AG09309 (cell line): Measurements from ENCODE around the gene RBMS3.
A peak's percentile ranks its signal among the peaks of the same experiment; 100 is the strongest.

Source experiments
- DNase-seq: peaks from one replicate; pipeline ENCODE4 v3.0.0-alpha.2; 2010; ENCODE audit warnings: low read depth
- H3K4me3 ChIP-seq: 2 replicates; pipeline ENCODE4 v1.5.1; 2011; ENCODE audit warnings: mild to moderate bottlenecking, low read depth, low read length, moderate library complexity; ENCODE audit not compliant: control insufficient read depth
- CTCF ChIP-seq: IDR thresholded peaks from 2 replicates; pipeline ENCODE4 v1.5.1; 2011; ENCODE audit warnings: mild to moderate bottlenecking, low read depth, low read length, inconsistent platforms; ENCODE audit not compliant: insufficient read depth, control insufficient read depth; ENCODE audit errors: missing control alignments

RBMS3 gene

GRCh38 chr3:29486917-29487316 is 206.0 kb downstream of the RBMS3 start:
- TF ChIP-seq CTCF = no peak
- no peak for DNase-seq
- no peak overlapping the region for H3K4me3 ChIP-seq

GRCh38 chr3:29488922-29489321 is 208.1 kb downstream of the RBMS3 start:
- TF ChIP-seq CTCF = no peak
- DNase-seq = no peak
- no peak overlapping the region for H3K4me3 ChIP-seq

GRCh38 chr3:29493109-29493508 is 212.2 kb downstream of the RBMS3 start:
- no peak for DNase-seq
- no peak overlapping the region for H3K4me3 ChIP-seq
- TF ChIP-seq CTCF = no peak

GRCh38 chr3:29494305-29495036 is 213.6 kb downstream of the RBMS3 start:
- peak; percentile 45 for DNase-seq
- TF ChIP-seq CTCF = no peak
- no peak overlapping the region for H3K4me3 ChIP-seq

GRCh38 chr3:29497282-29497681 is 216.4 kb downstream of the RBMS3 start:
- no peak for TF ChIP-seq CTCF
- DNase-seq = no peak
- H3K4me3 ChIP-seq = no peak overlapping the region

GRCh38 chr3:29502771-29503170 is 221.9 kb downstream of the RBMS3 start:
- no peak for TF ChIP-seq CTCF
- no peak overlapping the region for H3K4me3 ChIP-seq
- no peak for DNase-seq
